ENCODE results near the gene COL12A1. TPM values are rescaled to one million over a fixed set of nuclear protein-coding genes. Genes with fewer than 3 reads are reported as not detected.

COL12A1 gene
- total RNA-seq, 6 experiments from 2014 or later, result 205 to 304 (median 227) TPM

GRCh38 chr6:75171567-75171966, 34.3 kb downstream of the COL12A1 start:
- Mint-ChIP-seq H3K27me3 (ENCODE audit: insufficient read depth) (no peaks in the 10 kb centered on the region; the same call in 1 of the 2 replicates), H3K4me3 (no peak overlapping the region; the same call in 1 of the 2 replicates), H3K4me1 (ENCODE audit: low read depth) (peaks cover 65% of the 10 kb centered on the region), H3K27ac (peak overlapping the region; percentile 59), H3K36me3 (ENCODE audit: low read depth) (peaks cover 61% of the 10 kb centered on the region), H3K9me3 (no peaks in the 10 kb centered on the region)
- DNase-seq, result peak; percentile 27
- no peak for TF ChIP-seq CTCF (IDR thresholded peaks at IDR 0.05)

GRCh38 chr6:75170691-75171560, 34.9 kb downstream of the COL12A1 start:
- no peak for DNase-seq
- H3K4me3 Mint-ChIP-seq, result no peak overlapping the region; the same call in 1 of the 2 replicates
- H3K27me3 Mint-ChIP-seq (ENCODE audit: insufficient read depth), result no peaks in the 10 kb centered on the region; the same call in 1 of the 2 replicates
- peaks cover 61% of the 10 kb centered on the region for H3K36me3 Mint-ChIP-seq (ENCODE audit: low read depth)
- TF ChIP-seq CTCF (IDR thresholded peaks at IDR 0.05), result no peak
- H3K9me3 Mint-ChIP-seq, result no peaks in the 10 kb centered on the region
- H3K4me1 Mint-ChIP-seq (ENCODE audit: low read depth), result peaks cover 70% of the 10 kb centered on the region
- peak overlapping the region; percentile 59 for H3K27ac Mint-ChIP-seq

GRCh38 chr6:75169689-75170586, 35.9 kb downstream of the COL12A1 start:
- TF ChIP-seq CTCF (IDR thresholded peaks at IDR 0.05), result no peak
- DNase-seq, result no peak
- Mint-ChIP-seq H3K36me3 (ENCODE audit: low read depth) (peaks cover 63% of the 10 kb centered on the region), H3K27me3 (ENCODE audit: insufficient read depth) (peaks cover 2% of the 10 kb centered on the region; the same call in 1 of the 2 replicates), H3K4me1 (ENCODE audit: low read depth) (peaks cover 69% of the 10 kb centered on the region), H3K9me3 (no peaks in the 10 kb centered on the region), H3K27ac (peak overlapping the region; percentile 5; the same call in 1 of the 2 replicates), H3K4me3 (no peak overlapping the region)

- Mint-ChIP-seq H3K4me1 (ENCODE audit: low read depth) (peaks cover 69% of the 10 kb centered on the region), H3K27ac (peak overlapping the region; percentile 78; the same call in 1 of the 2 replicates), H3K9me3 (no peaks in the 10 kb centered on the region), H3K27me3 (ENCODE audit: insufficient read depth) (peaks cover 2% of the 10 kb centered on the region; the same call in 1 of the 2 replicates), H3K4me3 (no peak overlapping the region), H3K36me3 (ENCODE audit: low read depth) (peaks cover 73% of the 10 kb centered on the region)
- no peak for DNase-seq
- TF ChIP-seq CTCF (IDR thresholded peaks at IDR 0.05), result no peak
Measured at GRCh38 chr6:75167851-75168250, 38.0 kb downstream of the COL12A1 start.

GRCh38 chr6:75167325-75167724, 38.5 kb downstream of the COL12A1 start:
- Mint-ChIP-seq H3K9me3 (no peaks in the 10 kb centered on the region), H3K4me1 (ENCODE audit: low read depth) (peaks cover 66% of the 10 kb centered on the region), H3K36me3 (ENCODE audit: low read depth) (peaks cover 77% of the 10 kb centered on the region), H3K27ac (peak overlapping the region; percentile 78), H3K27me3 (ENCODE audit: insufficient read depth) (peaks cover 2% of the 10 kb centered on the region; the same call in 1 of the 2 replicates), H3K4me3 (no peak overlapping the region)
- no peak for TF ChIP-seq CTCF (IDR thresholded peaks at IDR 0.05)
- no peak for DNase-seq

Measured in HFFc6 (cell line).